Kidney epithelial cell (primary cell): ENCODE results near the gene GXYLT1. TPM values are rescaled to one million over a fixed set of nuclear protein-coding genes. Genes with fewer than 3 reads are reported as not detected.

ENCODE experiments used
- DNase-seq: peaks from one replicate; pipeline ENCODE4 v3.0.0-alpha.2; 2010; ENCODE audit warnings: low read depth
- H3K27me3 ChIP-seq: 2 replicates; pipeline ENCODE4 v1.6.0; 2011; ENCODE audit warnings: low read length; ENCODE audit not compliant: control insufficient read depth, insufficient read depth
- H3K36me3 ChIP-seq: 2 replicates; pipeline ENCODE4 v1.5.1; 2011; ENCODE audit warnings: low read length; ENCODE audit not compliant: control insufficient read depth, insufficient read depth
- H3K4me3 ChIP-seq: 2 replicates; pipeline ENCODE4 v1.5.1; 2011; ENCODE audit warnings: low read depth, mild to moderate bottlenecking, control low read depth, low read length
- total RNA-seq: library from RNA; depleted of rRNA; stranded (reverse); fragments of >200 nt; gene quantifications from 2 replicates; pipeline ENCODE4 v1.2.3, GENCODE V29; 2015
- TF ChIP-seq, protein P1 (sequence below): IDR thresholded peaks from 2 replicates; pipeline ENCODE4 v1.5.1; 2011; ENCODE audit warnings: mild to moderate bottlenecking, moderate library complexity, low read length, control low read depth, inconsistent platforms; ENCODE audit not compliant: insufficient read depth, poor library complexity, severe bottlenecking

Gene GXYLT1
- total RNA-seq, 1 donor from 2014 or later = 23.6 TPM

- DNase-seq = no peak
- Histone ChIP-seq H3K36me3 (no peaks in the 10 kb centered on the region), H3K27me3 (no peaks in the 10 kb centered on the region), H3K4me3 (no peak overlapping the region)
- TF ChIP-seq, protein P1, sequence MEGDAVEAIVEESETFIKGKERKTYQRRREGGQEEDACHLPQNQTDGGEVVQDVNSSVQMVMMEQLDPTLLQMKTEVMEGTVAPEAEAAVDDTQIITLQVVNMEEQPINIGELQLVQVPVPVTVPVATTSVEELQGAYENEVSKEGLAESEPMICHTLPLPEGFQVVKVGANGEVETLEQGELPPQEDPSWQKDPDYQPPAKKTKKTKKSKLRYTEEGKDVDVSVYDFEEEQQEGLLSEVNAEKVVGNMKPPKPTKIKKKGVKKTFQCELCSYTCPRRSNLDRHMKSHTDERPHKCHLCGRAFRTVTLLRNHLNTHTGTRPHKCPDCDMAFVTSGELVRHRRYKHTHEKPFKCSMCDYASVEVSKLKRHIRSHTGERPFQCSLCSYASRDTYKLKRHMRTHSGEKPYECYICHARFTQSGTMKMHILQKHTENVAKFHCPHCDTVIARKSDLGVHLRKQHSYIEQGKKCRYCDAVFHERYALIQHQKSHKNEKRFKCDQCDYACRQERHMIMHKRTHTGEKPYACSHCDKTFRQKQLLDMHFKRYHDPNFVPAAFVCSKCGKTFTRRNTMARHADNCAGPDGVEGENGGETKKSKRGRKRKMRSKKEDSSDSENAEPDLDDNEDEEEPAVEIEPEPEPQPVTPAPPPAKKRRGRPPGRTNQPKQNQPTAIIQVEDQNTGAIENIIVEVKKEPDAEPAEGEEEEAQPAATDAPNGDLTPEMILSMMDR = no peak
Measured at GRCh38 chr12:42141981-42142606, 2.6 kb downstream of the GXYLT1 start.

- Histone ChIP-seq H3K27me3 (no peaks in the 10 kb centered on the region), H3K36me3 (no peaks in the 10 kb centered on the region), H3K4me3 (no peak overlapping the region)
- TF ChIP-seq, protein P1 = no peak
- DNase-seq = no peak
Measured at GRCh38 chr12:42140901-42141300, 3.8 kb downstream of the GXYLT1 start.

DNA sequence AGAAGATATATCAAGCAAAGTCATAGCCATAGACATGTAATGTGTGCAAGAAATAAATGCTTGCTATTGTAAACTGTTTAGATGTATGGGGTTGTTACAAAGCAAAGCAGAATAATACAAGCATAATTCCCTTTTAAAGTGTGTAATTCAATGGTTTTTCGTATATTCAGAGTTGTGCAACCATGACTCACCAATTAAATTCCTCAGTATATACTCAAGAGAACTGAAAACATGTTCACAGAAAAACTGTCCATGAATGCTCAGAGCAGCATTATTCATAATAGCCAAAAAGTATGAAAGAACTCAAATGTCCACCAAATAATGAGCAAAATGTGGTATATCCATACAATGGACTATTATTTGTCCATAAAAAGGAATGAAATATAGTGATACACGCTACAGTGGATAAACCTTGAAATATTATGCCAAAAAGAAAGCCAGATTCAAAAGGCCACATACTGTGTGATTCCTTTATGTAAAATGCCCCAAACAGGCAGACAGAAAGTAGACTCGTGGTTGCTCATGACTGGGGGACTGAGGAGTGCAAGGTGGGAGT is 9.3 kb downstream of the GXYLT1 start:
- H3K4me3 ChIP-seq = no peak overlapping the region
- TF ChIP-seq, protein P1 = no peak
- no peak for DNase-seq

DNA sequence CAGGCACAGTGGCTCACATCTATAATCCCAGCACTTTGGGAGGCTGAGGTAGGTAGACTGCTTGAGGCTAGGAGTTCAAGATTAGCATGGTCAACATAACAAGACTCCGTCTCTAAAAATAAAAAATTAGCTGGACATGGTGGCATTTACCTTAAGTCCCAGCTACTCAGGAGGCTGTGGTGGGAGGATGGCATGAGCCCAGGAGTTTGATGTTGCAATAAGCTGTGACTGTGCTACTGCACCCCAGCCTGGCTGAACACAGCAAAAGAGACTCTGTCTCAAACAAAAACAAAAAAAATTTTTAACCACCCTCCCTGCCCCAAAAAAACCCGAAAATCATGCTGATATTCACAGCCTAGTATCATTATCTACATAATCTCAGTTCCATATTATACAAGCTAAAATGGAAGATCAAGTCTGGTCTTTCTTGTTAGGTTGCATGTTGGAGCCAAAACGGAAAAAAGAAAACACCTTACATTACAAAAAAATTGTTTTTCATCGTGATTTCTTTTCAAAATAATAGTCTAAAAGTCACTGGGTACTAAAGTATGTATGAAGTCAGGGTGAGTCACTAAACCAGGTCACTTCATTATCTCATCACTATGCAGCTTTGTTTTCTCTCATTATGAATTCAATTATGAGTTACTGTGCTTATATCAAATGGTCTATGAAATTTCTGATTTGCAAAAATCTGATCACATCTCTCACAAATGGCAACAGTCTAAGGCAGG is 13.8 kb downstream of the GXYLT1 start:
- Histone ChIP-seq H3K27me3 (no peaks in the 10 kb centered on the region), H3K36me3 (no peaks in the 10 kb centered on the region), H3K4me3 (no peak overlapping the region)
- no peak for DNase-seq
- TF ChIP-seq, protein P1 = no peak

More for the DNA sequence above, 9.3 kb downstream of the GXYLT1 start:
- H3K36me3 ChIP-seq = no peaks in the 10 kb centered on the region
- H3K27me3 ChIP-seq = no peaks in the 10 kb centered on the region

- H3K36me3 ChIP-seq = no peaks in the 10 kb centered on the region
- TF ChIP-seq, protein P1 = peak; percentile 75
- no peak overlapping the region for H3K4me3 ChIP-seq
- H3K27me3 ChIP-seq = no peaks in the 10 kb centered on the region
- no peak for DNase-seq
Measured at GRCh38 chr12:42129595-42130204, 15.0 kb downstream of the GXYLT1 start.
